Cardiac muscle cell (in vitro differentiated cells and primary cell): ENCODE results near the gene MYLK3. TPM values are rescaled to one million over a fixed set of nuclear protein-coding genes. Genes with fewer than 3 reads are reported as not detected.

ENCODE experiments used
- DNase-seq, 2 donors: peaks; one replicate each; pipeline versions ENCODE4 v3.0.0 to v3.0.0-alpha.2; 2010 to 2017; ENCODE audit warnings: low read depth in 1 of 2, low spot score in 1 of 2
- H3K27ac ChIP-seq: fragments of 200-600 bp; sonication (generic); 2 replicates; pipeline ENCODE4 v1.5.1; 2016
- H3K27me3 ChIP-seq: fragments of 200-600 bp; sonication (generic); 2 replicates; pipeline ENCODE4 v1.6.0; 2016; ENCODE audit warnings: control low read depth
- H3K36me3 ChIP-seq: fragments of 200-600 bp; sonication (generic); 2 replicates; pipeline ENCODE4 v1.5.1; 2016; ENCODE audit warnings: control low read depth
- H3K4me1 ChIP-seq: fragments of 200-600 bp; sonication (generic); 2 replicates; pipeline ENCODE4 v1.8.1; 2017; ENCODE audit warnings: low read depth, mild to moderate bottlenecking, mixed run types
- H3K4me3 ChIP-seq: fragments of 200-600 bp; sonication (generic); 2 replicates; pipeline ENCODE4 v1.5.1; 2016; ENCODE audit warnings: mild to moderate bottlenecking
- H3K9me3 ChIP-seq: fragments of 200-600 bp; sonication (generic); 2 replicates; pipeline ENCODE4 v1.5.1; 2017; ENCODE audit warnings: low read depth, mild to moderate bottlenecking, control low read depth
- CTCF ChIP-seq: IDR thresholded peaks from 2 replicates; pipeline ENCODE4 v1.5.1; 2012; ENCODE audit warnings: low read depth, mild to moderate bottlenecking, low read length
- polyA plus RNA-seq: library from polyadenylated mRNA; unstranded; fragments of >200 nt; fragmentation: Nextera tagmentation; extraction: Ambion mirVana; gene quantifications from 2 replicates; pipeline ENCODE4 v1.2.1, GENCODE V29; 2016
- total RNA-seq: library from RNA; depleted of rRNA; stranded (reverse); fragments of >200 nt; gene quantifications from 2 replicates; pipeline ENCODE4 v1.2.3, GENCODE V29; 2016

Gene MYLK3
- total and polyA plus RNA-seq, 2 experiments from 2014 or later, result 57.8 to 203 TPM

GRCh38 chr16:46721885-46722284 is 26.3 kb downstream of the MYLK3 start:
- TF ChIP-seq CTCF, result no peak

GRCh38 chr16:46720619-46721018 is 27.5 kb downstream of the MYLK3 start:
- Histone ChIP-seq H3K27me3 (no peaks in the 10 kb centered on the region), H3K9me3 (no peaks in the 10 kb centered on the region), H3K36me3 (peaks cover 71% of the 10 kb centered on the region), H3K27ac (no peak overlapping the region), H3K4me1 (no peaks in the 10 kb centered on the region), H3K4me3 (no peak overlapping the region)
- no peak for TF ChIP-seq CTCF
- no peak for DNase-seq

More at GRCh38 chr16:46721885-46722284, 26.3 kb downstream of the MYLK3 start:
- no peak overlapping the region for H3K4me3 ChIP-seq
- H3K4me1 ChIP-seq, result no peaks in the 10 kb centered on the region
- H3K27me3 ChIP-seq, result no peaks in the 10 kb centered on the region
- no peak overlapping the region for H3K27ac ChIP-seq
- H3K36me3 ChIP-seq, result peaks cover 64% of the 10 kb centered on the region
- no peaks in the 10 kb centered on the region for H3K9me3 ChIP-seq
- DNase-seq, result no peak

GRCh38 chr16:46719528-46719927 is 28.6 kb downstream of the MYLK3 start:
- TF ChIP-seq CTCF, result no peak
- no peak for DNase-seq
- Histone ChIP-seq H3K27me3 (no peaks in the 10 kb centered on the region), H3K36me3 (peaks cover 68% of the 10 kb centered on the region), H3K4me3 (no peak overlapping the region), H3K9me3 (no peaks in the 10 kb centered on the region), H3K27ac (no peak overlapping the region), H3K4me1 (peaks cover 3% of the 10 kb centered on the region)

GRCh38 chr16:46718214-46718613 is 29.9 kb downstream of the MYLK3 start:
- peak in 1 of 2 donors; percentile 9 for DNase-seq
- Histone ChIP-seq H3K4me3 (no peak overlapping the region), H3K27ac (no peak overlapping the region), H3K27me3 (no peaks in the 10 kb centered on the region), H3K36me3 (peaks cover 58% of the 10 kb centered on the region), H3K9me3 (no peaks in the 10 kb centered on the region), H3K4me1 (peaks cover 16% of the 10 kb centered on the region)
- TF ChIP-seq CTCF, result no peak

- Histone ChIP-seq H3K36me3 (peaks cover 53% of the 10 kb centered on the region), H3K4me1 (peaks cover 17% of the 10 kb centered on the region), H3K4me3 (no peak overlapping the region), H3K9me3 (no peaks in the 10 kb centered on the region), H3K27me3 (no peaks in the 10 kb centered on the region), H3K27ac (peak overlapping the region; percentile 62)
- no peak for DNase-seq
- TF ChIP-seq CTCF, result no peak
Measured at GRCh38 chr16:46717692-46718091, 30.5 kb downstream of the MYLK3 start.
